Aorta (tissue), 5 donors: ENCODE measurements around the gene CELF4. TPM values are rescaled to one million over a fixed set of nuclear protein-coding genes. Genes with fewer than 3 reads are reported as not detected.

Experiments used
- ATAC-seq: fragments of 200-7000 bp; cut with Tn5 transposase; one replicate; pipeline ENCODE4 v1.9.1; 2022; ENCODE audit warnings: moderate library complexity; ENCODE audit not compliant: low FRiP score
- DNase-seq, 2 donors: peaks; one replicate each; pipeline ENCODE4 v3.0.0-alpha.2; 2020
- H3K27ac ChIP-seq, 2 donors: one replicate each; pipeline ENCODE4 v1.5.1; 2013; ENCODE audit warnings: low read length in 2 of 2, mild to moderate bottlenecking in 2 of 2, moderate library complexity in 2 of 2, control low read depth in 1 of 2, inconsistent platforms in 1 of 2, low read depth in 1 of 2
- H3K27me3 ChIP-seq, 2 donors: one replicate each; pipeline ENCODE4 v1.6.1; 2013; ENCODE audit warnings: control low read depth in 1 of 2, low read length in 1 of 2, mild to moderate bottlenecking in 1 of 2, moderate library complexity in 1 of 2; ENCODE audit not compliant: insufficient read depth in 2 of 2, control insufficient read depth in 1 of 2
- H3K36me3 ChIP-seq, 2 donors: one replicate each; pipeline ENCODE4 v1.6.1; 2013; ENCODE audit warnings: control low read depth in 1 of 2, low read length in 1 of 2, mild to moderate bottlenecking in 1 of 2; ENCODE audit not compliant: insufficient read depth in 2 of 2, control insufficient read depth in 1 of 2
- H3K4me1 ChIP-seq, 2 donors: one replicate each; pipeline ENCODE4 v1.6.1; 2013; ENCODE audit warnings: low read length in 2 of 2, control low read depth in 1 of 2, mild to moderate bottlenecking in 1 of 2, moderate library complexity in 1 of 2; ENCODE audit not compliant: insufficient read depth in 2 of 2, control insufficient read depth in 1 of 2
- H3K4me3 ChIP-seq, 2 donors: one replicate each; pipeline ENCODE4 v1.5.1; 2013; ENCODE audit warnings: low read length in 2 of 2, control low read depth in 1 of 2, mild to moderate bottlenecking in 1 of 2
- H3K9me3 ChIP-seq: one replicate; pipeline ENCODE4 v1.6.1; 2013; ENCODE audit warnings: mild to moderate bottlenecking, low read length; ENCODE audit not compliant: control insufficient read depth
- WGBS, 2 donors: extraction: QIAGEN DNeasy Blood & Tissue Kit; methylation state at CpG; one replicate each; pipeline ENCODE4 v1.1.7; 2013; 5-methylcytosine and 5-hydroxymethylcytosine counted together
- intact Hi-C, 2 donors: fragments of 100-400 bp; cut with DNase I; formaldehyde crosslinking; loops; one replicate each; pipeline versions ENCODE4 v1.14.2 to v1.15.0; 2022
- polyA plus RNA-seq, 2 donors: library from polyadenylated mRNA; stranded (reverse); fragments of 200-250 nt; gene quantifications; one replicate each; pipeline ENCODE4 v1.2.3, GENCODE V29; 2013
- total RNA-seq, 2 donors: library from RNA; stranded (reverse); fragmentation: NEBNext Ultra II Directional; extraction: Animal tissue kit (Norgen Biotek cat#: 25700); gene quantifications; one replicate each; pipeline ENCODE4 v1.2.1, GENCODE V29; 2021
- donor health status: healthy with polysubstance abuse.
- donor health status: Bipolar disorder and iron deficiency.
- donor health status: DM: no; HTN: no; CAD: no.
- donor health status: DM: no; HTN: no; CAD: no.
- donor health status: DM: yes; HTN: yes; CAD: no.

The CELF4 gene
- total and polyA plus RNA-seq, 4 donors = 0.51 TPM; not detected in 3

GRCh38 chr18:37419866-37420265 is 145.7 kb downstream of the CELF4 start:
- WGBS, 2 donors = 88 to 92% methylated on average over 7 of the region's 7 CpGs
- Histone ChIP-seq H3K36me3 (no peaks in the 10 kb centered on the region), H3K27me3 (peaks cover 0 to 1% of the 10 kb centered on the region in 2 donors), H3K9me3 (no peaks in the 10 kb centered on the region), H3K4me3 (no peak overlapping the region), H3K4me1 (no peaks in the 10 kb centered on the region), H3K27ac (no peak overlapping the region)
- intact Hi-C loops = loop anchor here in 1 of 2 donors (10.0 kb wide), 1 partner anchor 85 kb away; no protein-coding TSS in a partner anchor
- ATAC-seq (no peak), DNase-seq (no peak)

DNA sequence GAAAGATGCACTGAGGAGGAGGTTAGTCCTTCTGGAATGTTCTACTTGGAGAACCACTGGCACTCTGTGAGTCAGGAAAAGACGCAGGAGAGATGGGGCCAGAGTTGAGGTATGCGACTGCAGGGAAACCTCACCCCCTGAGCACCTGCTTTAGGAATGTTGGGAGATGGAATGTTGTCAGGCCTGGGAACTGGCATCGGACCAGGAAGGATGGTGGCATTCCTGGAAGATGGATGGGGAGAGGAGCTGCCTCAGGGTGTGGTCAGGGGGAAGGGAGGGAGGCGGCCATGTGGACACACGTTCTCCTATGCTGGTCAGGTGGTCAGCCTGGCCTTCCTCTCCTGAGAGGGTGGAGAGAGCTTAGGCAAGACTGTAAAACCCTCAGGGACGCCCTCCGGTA is 146.3 kb downstream of the CELF4 start:
- no peak overlapping the region for H3K27ac ChIP-seq
- H3K4me3 ChIP-seq = no peak overlapping the region
- DNase-seq (no peak), ATAC-seq (no peak)
- H3K9me3 ChIP-seq = no peaks in the 10 kb centered on the region
- H3K36me3 ChIP-seq = no peaks in the 10 kb centered on the region
- peaks cover 0 to 1% of the 10 kb centered on the region in 2 donors for H3K27me3 ChIP-seq
- H3K4me1 ChIP-seq = no peaks in the 10 kb centered on the region
- WGBS, 2 donors = 64 to 68% methylated on average over 7 of the region's 7 CpGs
- intact Hi-C loops = no loop called here

- H3K9me3 ChIP-seq = no peaks in the 10 kb centered on the region
- no peak for DNase-seq
- no peak overlapping the region for H3K4me3 ChIP-seq
- intact Hi-C loops = no loop called here
- H3K4me1 ChIP-seq = no peaks in the 10 kb centered on the region
- 91 to 95% methylated on average over 1 of the region's 1 CpG for WGBS, 2 donors
- no peak overlapping the region for H3K27ac ChIP-seq
- H3K27me3 ChIP-seq = peaks cover 0 to 1% of the 10 kb centered on the region in 2 donors
- no peaks in the 10 kb centered on the region for H3K36me3 ChIP-seq
- ATAC-seq = no peak
Observed at GRCh38 chr18:37414816-37415215, 150.8 kb downstream of the CELF4 start.

DNA sequence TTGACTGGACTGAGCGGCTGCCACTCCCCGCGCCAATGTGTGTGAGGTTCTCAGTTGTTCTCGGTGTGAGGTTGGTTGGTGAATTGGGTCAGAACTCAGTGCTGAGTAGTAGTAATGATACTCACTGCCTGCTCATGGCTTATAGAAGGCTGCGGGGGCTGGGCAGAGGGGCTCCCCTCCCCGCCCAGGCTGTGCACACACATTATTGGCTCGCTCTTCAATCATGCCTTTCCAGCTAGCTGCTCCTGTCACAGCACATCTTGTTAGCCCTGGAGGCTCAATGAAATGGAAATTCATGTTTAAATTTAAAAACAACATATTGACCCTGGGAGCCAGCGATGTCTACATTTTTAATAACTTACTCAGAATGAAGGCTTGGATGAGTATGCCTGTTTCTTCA is 152.8 kb downstream of the CELF4 start:
- Histone ChIP-seq H3K27me3 (peaks cover 0 to 1% of the 10 kb centered on the region in 2 donors), H3K4me1 (no peaks in the 10 kb centered on the region), H3K27ac (no peak overlapping the region), H3K9me3 (no peaks in the 10 kb centered on the region), H3K36me3 (no peaks in the 10 kb centered on the region), H3K4me3 (no peak overlapping the region)
- intact Hi-C loops = no loop called here
- ATAC-seq = no peak
- 91 to 92% methylated on average over 8 of the region's 8 CpGs for WGBS, 2 donors
- no peak for DNase-seq

GRCh38 chr18:37412333-37412732 is 153.3 kb downstream of the CELF4 start:
- Histone ChIP-seq H3K9me3 (no peaks in the 10 kb centered on the region), H3K27ac (no peak overlapping the region), H3K4me1 (no peaks in the 10 kb centered on the region), H3K27me3 (peaks cover 0 to 1% of the 10 kb centered on the region in 2 donors), H3K4me3 (no peak overlapping the region), H3K36me3 (no peaks in the 10 kb centered on the region)
- intact Hi-C loops = no loop called here
- DNase-seq = no peak
- WGBS, 2 donors = 87% methylated on average over 3 of the region's 3 CpGs
- ATAC-seq = no peak

- 68 to 71% methylated on average over 8 of the region's 8 CpGs for WGBS, 2 donors
- no peak for ATAC-seq
- Histone ChIP-seq H3K4me3 (no peak overlapping the region), H3K27ac (no peak overlapping the region), H3K9me3 (no peaks in the 10 kb centered on the region), H3K27me3 (no peaks in the 10 kb centered on the region), H3K4me1 (no peaks in the 10 kb centered on the region), H3K36me3 (no peaks in the 10 kb centered on the region)
- DNase-seq = no peak
- intact Hi-C loops = no loop called here
Observed at GRCh38 chr18:37409878-37410277, 155.7 kb downstream of the CELF4 start.

DNA sequence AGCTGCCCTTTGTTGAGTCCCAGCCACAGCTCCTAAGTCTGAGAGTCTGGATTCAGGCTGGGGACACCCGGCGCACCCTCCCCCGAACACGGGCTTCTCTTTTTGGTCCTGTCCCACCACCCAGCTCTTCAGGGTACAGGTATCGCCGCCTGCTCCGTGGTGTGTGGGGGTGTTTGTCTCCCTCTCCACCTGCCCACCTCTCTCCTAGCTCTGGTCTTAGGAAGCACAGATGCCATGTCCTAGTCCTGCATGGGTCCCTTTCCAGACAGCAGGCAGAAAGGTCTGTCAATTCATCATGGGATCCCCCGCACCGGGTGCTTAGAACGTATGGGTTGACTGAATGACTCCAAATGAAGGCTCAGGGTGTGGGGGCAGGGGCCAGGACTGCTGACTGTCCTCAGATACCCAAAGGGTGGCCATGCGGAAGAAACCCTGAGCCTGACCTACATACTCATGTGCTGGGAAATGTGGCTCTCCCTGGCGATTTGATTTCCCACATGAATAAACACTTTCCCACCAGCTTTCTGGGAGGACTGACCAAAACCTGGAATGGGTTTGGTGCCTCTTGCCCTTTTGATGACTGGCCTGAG is 156.8 kb downstream of the CELF4 start:
- Histone ChIP-seq H3K4me1 (no peaks in the 10 kb centered on the region), H3K36me3 (no peaks in the 10 kb centered on the region), H3K27me3 (no peaks in the 10 kb centered on the region), H3K27ac (no peak overlapping the region), H3K4me3 (no peak overlapping the region), H3K9me3 (no peaks in the 10 kb centered on the region)
- ATAC-seq (no peak), DNase-seq (no peak)
- intact Hi-C loops = no loop called here
- WGBS, 2 donors = 90 to 91% methylated on average over 12 of the region's 12 CpGs

- 57 to 79% methylated on average over 4 of the region's 4 CpGs for WGBS, 2 donors
- intact Hi-C loops = no loop called here
Observed at GRCh38 chr18:37407571-37407970, 158.0 kb downstream of the CELF4 start.

GRCh38 chr18:37405772-37406171 is 159.8 kb downstream of the CELF4 start:
- H3K9me3 ChIP-seq = no peaks in the 10 kb centered on the region
- DNase-seq (no peak), ATAC-seq (no peak)
- no peak overlapping the region for H3K27ac ChIP-seq
- no peak overlapping the region for H3K4me3 ChIP-seq
- no peaks in the 10 kb centered on the region for H3K27me3 ChIP-seq
- no peaks in the 10 kb centered on the region for H3K36me3 ChIP-seq
- H3K4me1 ChIP-seq = no peaks in the 10 kb centered on the region
- 56 to 67% methylated on average over 6 of the region's 6 CpGs for WGBS, 2 donors
- intact Hi-C loops = no loop called here

More at GRCh38 chr18:37407571-37407970, 158.0 kb downstream of the CELF4 start:
- Histone ChIP-seq H3K36me3 (no peaks in the 10 kb centered on the region), H3K27ac (no peak overlapping the region), H3K27me3 (no peaks in the 10 kb centered on the region), H3K4me3 (no peak overlapping the region), H3K4me1 (no peaks in the 10 kb centered on the region), H3K9me3 (no peaks in the 10 kb centered on the region)
- no peak for ATAC-seq
- no peak for DNase-seq
